HK-2 (cell line): Measurements from ENCODE around the gene ADCY2.

ENCODE experiments used
- DNase-seq: peaks from one replicate; pipeline ENCODE4 v3.0.0-alpha.2; 2018; ENCODE audit not compliant: unreplicated experiment

The ADCY2 gene

GRCh38 chr5:7592910-7593309, 197.0 kb downstream of the ADCY2 start:
- DNase-seq: peak; percentile 10

GRCh38 chr5:7597059-7597642, 201.2 kb downstream of the ADCY2 start:
- no peak for DNase-seq

GRCh38 chr5:7606840-7607465, 211.0 kb downstream of the ADCY2 start:
- DNase-seq: no peak

GRCh38 chr5:7608772-7609171, 212.8 kb downstream of the ADCY2 start:
- no peak for DNase-seq

- no peak for DNase-seq
Measured at GRCh38 chr5:7609726-7610125, 213.8 kb downstream of the ADCY2 start.

GRCh38 chr5:7610531-7611177, 214.7 kb downstream of the ADCY2 start:
- no peak for DNase-seq

- no peak for DNase-seq
Measured at GRCh38 chr5:7611518-7611917, 215.6 kb downstream of the ADCY2 start.

GRCh38 chr5:7615566-7616061, 219.7 kb downstream of the ADCY2 start:
- no peak for DNase-seq

GRCh38 chr5:7616897-7617296, 221.0 kb downstream of the ADCY2 start:
- no peak for DNase-seq

GRCh38 chr5:7622498-7622897, 226.6 kb downstream of the ADCY2 start:
- no peak for DNase-seq

GRCh38 chr5:7625740-7626139, 229.8 kb downstream of the ADCY2 start:
- no peak for DNase-seq

GRCh38 chr5:7628248-7628647, 232.3 kb downstream of the ADCY2 start:
- DNase-seq: no peak

GRCh38 chr5:7628820-7629219, 232.9 kb downstream of the ADCY2 start:
- no peak for DNase-seq

GRCh38 chr5:7629561-7629960, 233.6 kb downstream of the ADCY2 start:
- no peak for DNase-seq

GRCh38 chr5:7634837-7635236, 238.9 kb downstream of the ADCY2 start:
- DNase-seq: no peak

GRCh38 chr5:7638456-7638855, 242.5 kb downstream of the ADCY2 start:
- no peak for DNase-seq

- no peak for DNase-seq
Measured at GRCh38 chr5:7642029-7642428, 246.1 kb downstream of the ADCY2 start.

- DNase-seq: no peak
Measured at GRCh38 chr5:7644723-7645122, 248.8 kb downstream of the ADCY2 start.

GRCh38 chr5:7650755-7651154, 254.8 kb downstream of the ADCY2 start:
- no peak for DNase-seq

- DNase-seq: no peak
Measured at GRCh38 chr5:7653046-7653445, 257.1 kb downstream of the ADCY2 start.

- no peak for DNase-seq
Measured at GRCh38 chr5:7657153-7657552, 261.2 kb downstream of the ADCY2 start.

- no peak for DNase-seq
Measured at GRCh38 chr5:7659420-7659819, 263.5 kb downstream of the ADCY2 start.

- no peak for DNase-seq
Measured at GRCh38 chr5:7662289-7662688, 266.4 kb downstream of the ADCY2 start.
